GM10266 (cell line): ENCODE measurements around the gene LILRA2.

ENCODE experiments used
- DNase-seq: peaks from one replicate; pipeline ENCODE4 v3.0.0; 2012; ENCODE audit errors: extremely low spot score
- TF ChIP-seq, protein P1 (sequence below): IDR thresholded peaks from 2 replicates; pipeline ENCODE4 v1.5.1; 2012; ENCODE audit warnings: mild to moderate bottlenecking, low read depth; ENCODE audit not compliant: control insufficient read depth, insufficient read depth; ENCODE audit errors: missing control alignments

The LILRA2 gene

DNA sequence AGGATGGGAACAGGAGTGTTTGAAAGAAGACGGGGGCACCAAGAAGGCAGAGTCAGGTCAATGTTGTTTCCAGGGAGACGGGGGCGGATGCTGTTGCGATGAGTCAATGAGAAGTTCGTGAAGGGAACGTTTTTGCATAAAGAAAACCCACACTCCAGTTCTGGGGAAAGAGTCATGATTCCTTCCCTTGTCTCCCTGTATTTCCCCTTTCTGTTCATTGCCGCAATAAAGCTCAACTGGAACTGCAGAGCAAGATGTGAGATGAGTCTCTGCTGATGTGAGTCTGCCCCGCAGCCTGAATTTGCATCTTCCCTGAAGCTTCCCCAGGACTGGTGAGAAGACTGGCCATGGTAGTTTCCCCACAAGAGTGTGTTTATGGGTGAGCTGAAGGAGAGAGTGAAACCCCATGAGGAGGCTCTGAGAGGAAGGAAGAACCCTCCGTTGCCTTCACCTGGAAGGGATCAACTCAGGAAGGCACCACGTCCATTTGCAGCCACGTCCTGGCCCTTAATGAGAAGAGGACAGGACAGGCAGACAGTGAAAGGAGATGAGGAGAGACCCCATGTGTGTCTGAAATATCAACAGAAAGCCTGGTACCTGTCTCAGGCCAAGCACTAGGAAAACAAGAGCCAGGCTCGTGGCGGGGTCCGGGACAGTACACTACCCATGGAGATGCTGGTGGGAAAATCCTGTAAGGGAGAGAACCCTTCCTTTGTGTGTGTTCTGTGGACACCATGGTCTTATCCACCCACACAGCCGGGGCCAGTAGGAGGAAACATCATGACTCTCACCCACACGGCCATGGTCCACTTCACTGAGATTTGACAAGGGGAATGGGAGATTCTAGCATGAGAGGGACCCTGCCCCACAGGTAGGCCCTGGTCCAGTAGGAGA is 33.5 kb downstream of the LILRA2 start:
- TF ChIP-seq, protein P1, sequence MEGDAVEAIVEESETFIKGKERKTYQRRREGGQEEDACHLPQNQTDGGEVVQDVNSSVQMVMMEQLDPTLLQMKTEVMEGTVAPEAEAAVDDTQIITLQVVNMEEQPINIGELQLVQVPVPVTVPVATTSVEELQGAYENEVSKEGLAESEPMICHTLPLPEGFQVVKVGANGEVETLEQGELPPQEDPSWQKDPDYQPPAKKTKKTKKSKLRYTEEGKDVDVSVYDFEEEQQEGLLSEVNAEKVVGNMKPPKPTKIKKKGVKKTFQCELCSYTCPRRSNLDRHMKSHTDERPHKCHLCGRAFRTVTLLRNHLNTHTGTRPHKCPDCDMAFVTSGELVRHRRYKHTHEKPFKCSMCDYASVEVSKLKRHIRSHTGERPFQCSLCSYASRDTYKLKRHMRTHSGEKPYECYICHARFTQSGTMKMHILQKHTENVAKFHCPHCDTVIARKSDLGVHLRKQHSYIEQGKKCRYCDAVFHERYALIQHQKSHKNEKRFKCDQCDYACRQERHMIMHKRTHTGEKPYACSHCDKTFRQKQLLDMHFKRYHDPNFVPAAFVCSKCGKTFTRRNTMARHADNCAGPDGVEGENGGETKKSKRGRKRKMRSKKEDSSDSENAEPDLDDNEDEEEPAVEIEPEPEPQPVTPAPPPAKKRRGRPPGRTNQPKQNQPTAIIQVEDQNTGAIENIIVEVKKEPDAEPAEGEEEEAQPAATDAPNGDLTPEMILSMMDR: no peak
- no peak for DNase-seq

DNA sequence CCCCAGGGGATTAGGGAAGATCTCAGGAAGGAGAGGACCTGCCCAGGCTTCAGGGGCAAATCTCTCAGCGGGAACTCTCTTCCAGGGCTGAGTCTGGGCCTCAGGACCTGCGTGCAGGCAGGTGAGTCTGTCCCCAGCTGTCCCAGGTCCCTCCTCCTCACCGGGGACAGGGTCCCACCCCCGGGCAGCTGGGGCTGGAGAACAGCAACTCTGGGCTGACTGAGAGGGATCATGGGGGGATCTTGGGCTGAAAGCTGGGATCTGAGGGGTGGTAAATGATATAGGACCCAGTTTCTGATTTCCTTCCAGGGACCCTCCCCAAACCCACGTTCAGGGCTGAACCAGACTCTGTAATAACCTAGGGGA is 34.2 kb downstream of the LILRA2 start:
- TF ChIP-seq, protein P1: no peak
- no peak for DNase-seq

DNA sequence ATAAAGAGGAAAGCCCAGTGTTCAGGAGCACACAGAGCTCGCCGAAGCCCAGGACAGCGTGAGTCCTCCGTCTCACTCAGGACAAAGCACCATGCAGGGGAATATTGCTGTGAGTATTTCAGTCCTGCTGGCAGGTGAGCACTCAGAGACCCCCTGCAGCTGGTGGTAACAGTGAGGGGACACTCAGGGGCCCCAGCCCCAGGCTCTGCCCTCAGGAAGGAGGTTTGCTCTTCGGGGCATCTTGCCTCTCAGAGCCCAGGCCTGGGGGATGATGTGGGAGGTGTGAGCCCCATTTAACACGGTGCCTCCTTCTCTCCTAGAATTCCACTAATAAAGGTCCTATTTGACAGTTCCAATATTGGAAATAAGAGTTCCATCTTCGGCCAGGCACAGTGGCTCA is 34.6 kb downstream of the LILRA2 start:
- TF ChIP-seq, protein P1: no peak
- DNase-seq: no peak

DNA sequence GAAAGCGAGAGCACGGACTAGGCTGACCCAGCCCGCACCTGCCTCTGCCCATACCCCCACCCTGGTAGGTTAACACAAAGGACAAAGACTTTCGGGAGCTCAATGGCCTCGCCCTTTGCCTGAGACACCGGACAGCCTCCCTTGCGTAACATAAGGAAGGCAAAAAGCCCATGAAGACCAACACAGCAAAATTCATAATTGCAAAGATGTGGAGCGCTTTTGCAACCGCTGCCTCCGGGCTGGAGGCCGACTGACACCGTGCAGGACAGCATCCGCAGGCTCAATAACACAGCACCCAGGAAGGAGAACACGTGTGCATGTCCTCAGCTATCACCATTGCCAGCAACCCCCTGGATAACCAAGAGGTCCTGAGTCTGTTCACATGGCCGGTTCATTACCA is 35.2 kb downstream of the LILRA2 start:
- TF ChIP-seq, protein P1: no peak
- no peak for DNase-seq

DNA sequence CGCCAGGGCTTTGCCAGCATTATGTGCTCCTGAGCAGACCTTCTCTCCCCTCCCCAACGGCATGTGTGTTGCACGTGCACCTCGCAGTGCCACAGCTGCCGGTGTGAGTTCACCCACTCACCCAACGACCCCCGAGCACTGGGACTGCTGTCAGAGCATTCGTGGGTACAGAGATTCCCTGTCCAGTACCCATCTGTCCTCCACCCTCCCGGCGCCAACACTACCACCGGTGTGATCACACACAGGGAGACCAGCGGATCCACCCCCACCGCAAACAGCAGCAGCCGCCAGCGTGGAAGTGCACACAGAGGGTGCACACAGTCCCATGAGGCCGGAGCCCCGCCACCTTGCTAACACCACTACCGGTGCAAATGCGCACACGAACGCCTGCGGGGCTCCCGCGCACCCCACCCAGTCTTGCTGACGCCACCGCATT is 35.8 kb downstream of the LILRA2 start:
- TF ChIP-seq, protein P1: no peak
- no peak for DNase-seq

DNA sequence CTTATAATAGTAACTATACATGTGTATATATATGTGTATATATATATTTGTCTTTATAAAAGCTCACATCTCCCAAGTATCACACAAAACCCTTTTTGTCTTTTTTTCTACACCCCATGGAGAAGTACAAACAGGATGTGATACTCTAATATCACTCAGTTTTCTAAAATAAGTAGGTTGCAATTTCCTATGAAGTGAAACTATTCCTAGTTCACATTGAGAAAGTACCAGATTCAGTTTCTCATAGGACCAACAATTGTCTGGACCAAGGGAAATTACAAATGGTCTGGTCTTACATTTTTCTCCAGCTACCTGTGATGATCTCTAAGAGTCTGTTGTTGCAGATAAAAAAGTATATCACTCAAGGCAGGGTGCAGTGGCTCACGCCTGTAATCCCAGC is 38.8 kb downstream of the LILRA2 start:
- TF ChIP-seq, protein P1: no peak
- no peak for DNase-seq

DNA sequence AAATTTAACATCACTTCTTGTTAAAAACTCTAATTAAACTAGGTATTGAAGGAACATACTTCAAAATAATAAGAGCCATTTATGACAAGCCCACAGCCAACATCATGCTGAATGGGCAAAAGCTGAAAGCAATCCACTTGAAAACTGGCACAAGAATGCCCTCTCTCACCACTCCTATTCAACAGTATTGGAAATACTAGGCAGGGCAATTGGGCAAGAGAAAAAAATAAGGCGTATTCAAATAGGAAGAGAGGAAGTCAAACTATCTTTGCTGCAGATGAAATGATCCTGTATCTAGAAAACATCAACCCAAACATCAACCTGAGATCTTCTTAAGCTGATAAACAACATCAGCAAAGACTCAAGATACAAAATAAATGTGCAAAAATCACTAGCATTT is 41.1 kb downstream of the LILRA2 start:
- DNase-seq: no peak
- TF ChIP-seq, protein P1: no peak
